Spleen (tissue), 7 donors: ENCODE measurements around the gene PLCB4.

Experiments used
- CTCF ChIP-seq, 11 experiments: fragments of 200-600 bp in 7 of 11; fragments of 450-650 bp in 4 of 11; sonication (generic) in 4 of 11; IDR thresholded peaks in 8 of 11; conservative IDR thresholded peaks in 3 of 11; 1 replicate in 7 of 11; 2 replicates in 4 of 11; pipeline versions ENCODE4 v1.4.0 to v1.8.0; 2016 to 2021; ENCODE audit warnings: antibody characterized with exemption in 11 of 11, inconsistent platforms in 4 of 11, mild to moderate bottlenecking in 1 of 11
- POLR2A ChIP-seq, 3 donors: fragments of 450-650 bp; IDR thresholded peaks; one replicate each; pipeline ENCODE4 v1.5.1; 2017; ENCODE audit warnings: antibody characterized with exemption in 3 of 3, mild to moderate bottlenecking in 1 of 3
- POLR2AphosphoS5 ChIP-seq, 3 donors: sonication (generic); formaldehyde crosslinking; IDR thresholded peaks; one replicate each; pipeline ENCODE4 v1.5.1; 2017; ENCODE audit warnings: antibody characterized with exemption in 3 of 3
- donor health status: DM: no; HTN: no; CAD: no; lungs with moderate emphysema.
- donor health status: DM: no; HTN: no; CAD: no.
- donor health status: DM: no; HTN: no; CAD: no.

DNA sequence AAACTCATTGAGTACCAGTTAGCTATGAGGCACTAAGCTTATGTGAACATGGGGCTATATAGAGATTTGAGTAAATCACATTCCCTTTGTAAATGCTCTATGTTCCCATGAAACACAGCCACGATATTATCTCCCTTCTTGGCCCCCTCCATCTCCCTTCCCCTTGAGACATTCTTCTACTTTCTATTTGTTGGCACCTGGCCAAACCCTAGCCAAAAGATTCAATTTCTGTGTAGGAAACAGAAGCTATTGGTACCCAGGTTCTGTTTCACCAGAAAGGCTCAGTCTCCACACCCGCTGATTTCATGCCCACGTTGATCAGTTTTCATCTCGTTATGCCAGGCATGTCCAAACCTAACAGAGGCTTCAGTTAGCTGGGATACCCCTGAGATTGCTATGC lies 300.0 kb downstream of the PLCB4 start:
- no peak for TF ChIP-seq POLR2A (IDR thresholded peaks at IDR 0.05)
- no peak for TF ChIP-seq POLR2AphosphoS5 (IDR thresholded peaks at IDR 0.05)
- TF ChIP-seq CTCF (IDR thresholded peaks at IDR 0.05 in 8 of 11, conservative IDR thresholded peaks at IDR 0.05 in 3 of 11) = no peak
